Measurements from ENCODE around the gene TMEM145. TPM values are rescaled to one million over a fixed set of nuclear protein-coding genes. Genes with fewer than 3 reads are reported as not detected.
A peak's percentile ranks its signal among the peaks of the same experiment; 100 is the strongest.

TMEM145 gene
- total and polyA plus RNA-seq, 12 donors: 0.15 to 1.0 (median 0.49) TPM; not detected in 5

DNA sequence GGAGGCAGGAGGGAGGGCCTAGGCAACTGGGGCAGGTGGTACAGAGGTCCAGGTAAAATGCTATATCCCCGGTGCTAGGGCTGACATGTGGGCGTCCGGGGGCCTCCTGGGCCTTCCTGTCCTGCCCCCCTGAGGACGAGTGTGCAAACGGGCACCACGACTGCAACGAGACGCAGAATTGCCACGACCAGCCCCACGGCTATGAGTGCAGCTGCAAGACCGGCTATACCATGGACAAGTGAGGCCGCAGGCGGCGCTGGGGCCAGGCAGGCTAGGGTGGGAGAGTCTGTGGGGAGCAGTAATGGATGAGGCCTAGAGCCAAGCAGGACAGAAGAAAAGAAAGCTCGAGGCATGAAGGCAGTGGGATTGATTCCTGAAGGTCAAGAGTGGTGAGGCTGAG lies 55.7 kb downstream of the TMEM145 start:
- ATAC-seq: no peak
- peaks cover 0 to 8% (median 3%) of the 10 kb centered on the region in 11 donors for H3K9me3 ChIP-seq
- peaks cover 0 to 52% (median 8%) of the 10 kb centered on the region in 9 donors for H3K36me3 ChIP-seq
- no peak for TF ChIP-seq CTCF (IDR thresholded peaks at IDR 0.05)
- H3K27ac ChIP-seq: no peak overlapping the region
- no peak overlapping the region for H3K4me3 ChIP-seq
- 94 to 97% methylated on average over 15 of the region's 15 CpGs for WGBS, 2 donors
- no peaks in the 10 kb centered on the region for H3K27me3 ChIP-seq
- DNase-seq: no peak
- peaks cover 0 to 35% (median 13%) of the 10 kb centered on the region in 9 donors for H3K4me1 ChIP-seq
- intact Hi-C loops (cut with DNase I): no loop called here

DNA sequence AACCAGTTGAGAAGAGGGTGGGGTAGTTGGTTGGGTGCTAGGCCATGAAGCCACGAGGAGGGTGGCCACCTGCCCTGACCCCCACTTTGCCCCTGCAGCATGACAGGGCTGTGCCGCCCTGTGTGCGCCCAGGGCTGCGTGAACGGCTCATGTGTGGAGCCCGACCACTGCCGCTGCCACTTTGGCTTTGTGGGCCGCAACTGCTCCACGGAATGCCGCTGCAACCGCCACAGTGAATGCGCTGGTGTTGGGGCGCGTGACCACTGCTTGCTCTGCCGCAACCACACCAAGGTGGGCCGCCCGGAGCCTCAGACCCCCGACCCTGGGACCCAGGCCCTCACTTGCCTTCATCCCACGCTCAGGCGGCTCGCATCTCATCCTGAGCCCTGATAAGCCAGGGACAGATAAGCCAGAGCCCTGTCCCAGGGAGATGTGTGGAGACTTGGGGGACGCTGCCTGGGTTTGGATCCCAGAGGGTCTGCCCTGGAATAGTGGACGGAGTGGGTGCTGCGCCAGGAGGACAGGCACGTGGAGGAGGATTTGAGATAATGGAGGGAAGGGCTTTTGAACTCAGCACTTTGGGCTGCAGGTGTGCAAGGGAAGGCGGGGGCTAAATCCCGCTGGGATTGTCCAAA lies 56.4 kb downstream of the TMEM145 start:
- Histone ChIP-seq H3K27ac (no peak overlapping the region), H3K4me1 (peaks cover 0 to 34% (median 12%) of the 10 kb centered on the region in 9 donors), H3K4me3 (no peak overlapping the region), H3K9me3 (peaks cover 0 to under 1% (median 0%) of the 10 kb centered on the region in 11 donors), H3K27me3 (no peaks in the 10 kb centered on the region), H3K36me3 (peaks cover 0 to 54% (median under 1%) of the 10 kb centered on the region in 9 donors)
- intact Hi-C loops (cut with DNase I): no loop called here
- no peak for DNase-seq
- 90 to 91% methylated on average over 27 of the region's 27 CpGs for WGBS, 2 donors
- no peak for TF ChIP-seq CTCF (IDR thresholded peaks at IDR 0.05)
- ATAC-seq: no peak

- Histone ChIP-seq H3K4me3 (no peak overlapping the region), H3K27ac (peak overlapping the region in 1 of 10 donors; percentile 20), H3K9me3 (no peaks in the 10 kb centered on the region), H3K27me3 (no peaks in the 10 kb centered on the region), H3K4me1 (peaks cover 0 to 28% (median 8%) of the 10 kb centered on the region in 9 donors), H3K36me3 (peaks cover 0 to 59% (median 0%) of the 10 kb centered on the region in 9 donors)
- WGBS, 2 donors: 83 to 85% methylated on average over 9 of the region's 9 CpGs
- ATAC-seq: no peak
- TF ChIP-seq CTCF (IDR thresholded peaks at IDR 0.05): no peak
- intact Hi-C loops (cut with DNase I): no loop called here
- no peak for DNase-seq
Observed at GRCh38 chr19:42370068-42370520, 57.0 kb downstream of the TMEM145 start.

DNA sequence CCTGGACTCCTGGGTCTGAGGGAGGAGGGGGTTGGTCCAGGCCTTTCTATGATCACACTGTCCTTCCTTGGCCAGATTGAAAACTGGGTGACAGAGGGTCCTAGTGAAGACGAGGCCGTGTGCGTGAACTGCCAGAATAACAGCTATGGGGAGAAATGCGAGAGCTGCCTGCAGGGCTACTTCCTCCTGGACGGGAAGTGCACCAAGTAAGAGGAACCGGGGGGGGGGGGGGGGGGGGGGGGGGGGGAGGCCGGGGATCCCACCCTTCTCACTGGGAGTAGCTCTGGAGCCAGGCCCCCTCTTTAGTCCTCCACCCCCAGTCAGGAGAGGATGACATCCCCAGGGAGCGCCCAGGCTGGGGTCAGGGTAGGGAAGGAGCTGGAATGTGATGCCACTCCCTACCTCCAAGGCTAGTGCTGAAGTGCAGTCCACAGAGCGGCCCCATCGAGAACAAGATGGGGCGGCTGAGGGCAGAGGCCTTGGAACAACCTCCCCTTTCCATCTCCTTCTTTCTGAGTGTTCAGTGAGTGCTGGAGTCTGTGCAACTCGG lies 57.6 kb downstream of the TMEM145 start:
- WGBS, 2 donors: 69 to 90% methylated on average over 10 to 12 of the region's 12 CpGs
- no peaks in the 10 kb centered on the region for H3K9me3 ChIP-seq
- intact Hi-C loops (cut with DNase I): no loop called here
- peaks cover 0 to 66% (median 0%) of the 10 kb centered on the region in 9 donors for H3K36me3 ChIP-seq
- H3K4me1 ChIP-seq: peaks cover 0 to 22% (median 7%) of the 10 kb centered on the region in 9 donors
- peak overlapping the region in 1 of 10 donors; percentile 20 for H3K27ac ChIP-seq
- no peak for ATAC-seq
- DNase-seq: no peak
- no peaks in the 10 kb centered on the region for H3K27me3 ChIP-seq
- no peak overlapping the region for H3K4me3 ChIP-seq
- TF ChIP-seq CTCF (IDR thresholded peaks at IDR 0.05): no peak

Small RNA genes lying within 50 kb of the gene (microRNA-seq; reads per million reads assigned to microRNA genes)
- 0 reads per million in 2 donors for gene MIR8077

Other genes with a start within 250 kb of the TMEM145 start
- gene GRIK5, start 243.1 kb upstream of the TMEM145 start, total RNA-seq: 1 to 10 TPM; 1.2 to 9.3 (median 3.0) TPM
- 1 to 10 TPM in 1 of 2 donors, under 1 TPM in 1; 0.35 to 1.4 TPM for gene GRIK5, start 243.1 kb upstream of the TMEM145 start, polyA plus RNA-seq
- gene ZNF574, start 237.1 kb upstream of the TMEM145 start, total RNA-seq: 10 to 100 TPM in 2 of 10 donors, 1 to 10 TPM in 8; 5.0 to 11.1 (median 8.1) TPM
- gene ZNF574, start 237.1 kb upstream of the TMEM145 start, polyA plus RNA-seq: 1 to 10 TPM; 3.4 to 5.8 TPM
- 1 to 10 TPM in 1 of 10 donors, under 1 TPM in 9; 0.51 to 3.8 (median 0.70) TPM for gene POU2F2, start 180.9 kb upstream of the TMEM145 start, total RNA-seq
- under 1 TPM; 0.28 to 0.37 TPM for gene POU2F2, start 180.9 kb upstream of the TMEM145 start, polyA plus RNA-seq
- gene DEDD2, start 95.6 kb upstream of the TMEM145 start, total RNA-seq: 10 to 100 TPM in 9 of 10 donors, 1 to 10 TPM in 1; 9.8 to 20.5 (median 12.2) TPM
- 10 to 100 TPM; 12.9 to 15.2 TPM for gene DEDD2, start 95.6 kb upstream of the TMEM145 start, polyA plus RNA-seq
- gene ZNF526, start 93.0 kb upstream of the TMEM145 start, total RNA-seq: 1 to 10 TPM; 3.2 to 7.0 (median 5.4) TPM
- 1 to 10 TPM; 3.2 to 3.4 TPM for gene ZNF526, start 93.0 kb upstream of the TMEM145 start, polyA plus RNA-seq
- gene GSK3A, start 70.7 kb upstream of the TMEM145 start, total RNA-seq: 10 to 100 TPM; 31.9 to 46.1 (median 36.4) TPM
- 10 to 100 TPM; 31.2 to 51.0 TPM for gene GSK3A, start 70.7 kb upstream of the TMEM145 start, polyA plus RNA-seq
- gene ERF, start 58.2 kb upstream of the TMEM145 start, total RNA-seq: 10 to 100 TPM; 29.8 to 40.2 (median 32.9) TPM
- gene ERF, start 58.2 kb upstream of the TMEM145 start, polyA plus RNA-seq: 10 to 100 TPM; 31.8 to 49.0 TPM
- 10 to 100 TPM; 27.9 to 42.0 (median 32.0) TPM for gene CIC, start 44.1 kb upstream of the TMEM145 start, total RNA-seq
- gene CIC, start 44.1 kb upstream of the TMEM145 start, polyA plus RNA-seq: 10 to 100 TPM; 17.6 to 39.8 TPM
- under 1 TPM in 4 of 10 donors, not detected in 6; 0.16 to 0.21 (median 0.19) TPM for gene PRR19, start 11.2 kb upstream of the TMEM145 start, total RNA-seq
- gene PRR19, start 11.2 kb upstream of the TMEM145 start, polyA plus RNA-seq: under 1 TPM in 1 of 2 donors, not detected in 1; 0.16 TPM
- gene PAFAH1B3, start 10.7 kb upstream of the TMEM145 start, total RNA-seq: 1 to 10 TPM; 1.2 to 5.9 (median 2.6) TPM
- gene PAFAH1B3, start 10.7 kb upstream of the TMEM145 start, polyA plus RNA-seq: 10 to 100 TPM in 1 of 2 donors, 1 to 10 TPM in 1; 5.0 to 10.4 TPM
- 10 to 100 TPM; 33.4 to 44.6 (median 40.4) TPM for gene MEGF8, start 12.3 kb downstream of the TMEM145 start, total RNA-seq
- gene MEGF8, start 12.3 kb downstream of the TMEM145 start, polyA plus RNA-seq: 10 to 100 TPM; 10.2 to 16.3 TPM
- gene CNFN, start 77.0 kb downstream of the TMEM145 start, total RNA-seq: 1 to 10 TPM in 1 of 10 donors, under 1 TPM in 4, not detected in 5; 0.51 to 1.3 (median 0.81) TPM
- gene CNFN, start 77.0 kb downstream of the TMEM145 start, polyA plus RNA-seq: 1 to 10 TPM; 1.6 to 7.2 TPM
- 100 to 1,000 TPM in 1 of 10 donors, 10 to 100 TPM in 9; 39.4 to 109 (median 53.8) TPM for gene LIPE, start 114.1 kb downstream of the TMEM145 start, total RNA-seq
- 10 to 100 TPM; 60.6 to 80.7 TPM for gene LIPE, start 114.1 kb downstream of the TMEM145 start, polyA plus RNA-seq
- not detected for gene CXCL17, start 129.6 kb downstream of the TMEM145 start, total RNA-seq
- under 1 TPM in 1 of 2 donors, not detected in 1; 0.03 TPM for gene CXCL17, start 129.6 kb downstream of the TMEM145 start, polyA plus RNA-seq
- 1 to 10 TPM; 1.2 to 7.2 (median 2.4) TPM for gene CEACAM1, start 215.2 kb downstream of the TMEM145 start, total RNA-seq
- 1 to 10 TPM; 1.9 to 7.8 TPM for gene CEACAM1, start 215.2 kb downstream of the TMEM145 start, polyA plus RNA-seq